Stimulated activated CD4-positive, alpha-beta T cell treated with anti-CD3 and anti-CD28 coated beads, Interleukin-12 subunit alpha, Interleukin-12 subunit beta, amount 100 ng/mL, for 24 hours (primary cell): ENCODE measurements around the gene SERTAD1.

Experiments
- DNase-seq, 2 experiments: peaks; one replicate each; pipeline ENCODE4 v3.0.0-alpha.2; 2020; ENCODE audit warnings: low read depth in 2 of 2

The SERTAD1 gene

GRCh38 chr19:40403262-40403984 lies 22.4 kb downstream of the SERTAD1 start:
- DNase-seq: peak; percentile 53 to 91

DNA sequence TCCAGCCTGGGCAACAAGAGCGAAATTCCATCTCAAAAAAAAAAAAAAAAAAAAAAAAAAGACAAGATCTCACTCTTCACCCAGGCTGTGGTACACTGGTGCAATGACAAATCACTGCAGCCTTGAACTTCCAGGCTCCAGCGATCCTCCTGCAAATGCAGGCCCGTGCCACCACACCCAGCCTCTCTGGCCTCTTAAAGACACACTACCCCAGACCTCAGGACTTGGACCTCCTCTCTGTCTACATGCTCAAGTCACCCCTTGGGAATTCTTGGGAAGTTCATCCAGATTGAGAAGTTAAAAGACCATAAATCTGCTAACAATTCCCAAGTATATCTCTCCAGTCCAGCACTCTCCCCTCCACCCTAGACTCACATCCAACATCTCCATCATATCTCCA lies 25.2 kb downstream of the SERTAD1 start:
- DNase-seq: no peak

- DNase-seq: peak; percentile 44 to 69
Measured at GRCh38 chr19:40398417-40399131, 27.2 kb downstream of the SERTAD1 start.

DNA sequence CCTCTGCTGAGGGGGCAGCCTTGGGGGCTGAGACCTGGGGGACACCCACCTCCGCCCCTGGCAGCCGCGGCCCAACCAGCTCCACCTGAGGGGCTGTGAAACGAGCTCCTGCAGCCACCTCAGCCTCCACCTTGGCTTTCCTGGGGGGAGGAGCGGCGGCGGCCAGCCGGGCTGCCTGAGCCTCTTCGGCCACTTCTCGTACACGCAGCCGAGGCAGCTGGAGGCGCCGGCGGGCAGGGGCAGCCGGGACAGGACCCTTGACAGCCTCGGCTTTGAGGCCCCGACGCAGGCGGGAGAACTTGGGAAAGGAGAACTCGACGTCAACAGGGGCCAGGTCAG lies 28.3 kb downstream of the SERTAD1 start:
- no peak for DNase-seq

DNA sequence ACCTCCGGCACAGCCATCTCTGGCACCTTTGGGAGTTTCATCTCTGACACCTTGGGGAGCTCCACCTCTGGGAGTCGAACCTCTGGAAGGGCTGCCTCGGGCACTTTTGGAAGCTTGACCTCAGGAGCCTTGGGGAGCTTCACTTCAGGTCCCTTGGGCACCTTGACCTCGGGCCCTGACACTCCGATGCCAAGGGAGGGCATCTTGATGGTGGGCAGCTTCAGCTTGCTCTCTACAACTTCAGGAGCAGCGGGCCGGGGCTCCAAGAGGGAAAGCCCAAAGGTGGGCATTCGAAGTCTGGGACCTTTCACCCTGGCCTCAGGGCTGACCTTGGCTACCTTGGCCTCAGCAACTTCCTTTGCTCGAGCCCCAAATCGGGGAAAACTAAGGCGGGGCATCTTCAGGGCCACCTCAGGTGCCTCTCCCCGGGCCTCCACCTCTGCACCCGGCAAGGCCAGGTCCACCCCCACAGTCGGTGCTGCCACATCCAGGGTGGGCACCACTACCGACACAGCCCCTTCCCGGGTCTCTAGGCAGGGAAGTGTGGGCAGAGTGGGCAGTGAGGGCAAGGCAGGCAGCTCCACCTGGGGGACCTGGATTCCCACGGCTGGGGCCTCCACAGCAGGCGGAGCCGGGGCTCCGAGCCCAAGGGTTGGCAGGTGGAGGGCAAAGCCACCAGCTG lies 28.8 kb downstream of the SERTAD1 start:
- no peak for DNase-seq

DNA sequence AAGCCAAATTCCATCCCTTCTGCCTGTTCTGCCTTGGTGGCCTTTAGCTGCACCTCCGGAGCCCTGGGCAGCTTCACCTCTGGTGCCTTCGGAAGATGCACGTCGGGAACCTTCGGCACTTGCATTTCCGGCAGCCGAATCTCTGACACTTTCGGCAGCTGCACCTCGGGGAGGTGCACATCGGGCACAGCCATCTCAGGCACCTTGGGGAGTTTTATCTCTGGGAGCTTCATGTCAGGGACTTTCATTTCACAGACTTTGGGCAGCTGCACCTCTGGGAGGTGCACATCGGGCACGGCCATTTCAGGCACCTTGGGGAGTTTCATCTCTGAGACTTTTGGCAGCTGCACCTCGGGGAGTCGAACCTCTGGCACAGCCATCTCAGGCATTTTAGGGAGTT lies 29.8 kb downstream of the SERTAD1 start:
- DNase-seq: no peak

- DNase-seq: no peak
Measured at GRCh38 chr19:40394816-40395210, 31.0 kb downstream of the SERTAD1 start.

DNA sequence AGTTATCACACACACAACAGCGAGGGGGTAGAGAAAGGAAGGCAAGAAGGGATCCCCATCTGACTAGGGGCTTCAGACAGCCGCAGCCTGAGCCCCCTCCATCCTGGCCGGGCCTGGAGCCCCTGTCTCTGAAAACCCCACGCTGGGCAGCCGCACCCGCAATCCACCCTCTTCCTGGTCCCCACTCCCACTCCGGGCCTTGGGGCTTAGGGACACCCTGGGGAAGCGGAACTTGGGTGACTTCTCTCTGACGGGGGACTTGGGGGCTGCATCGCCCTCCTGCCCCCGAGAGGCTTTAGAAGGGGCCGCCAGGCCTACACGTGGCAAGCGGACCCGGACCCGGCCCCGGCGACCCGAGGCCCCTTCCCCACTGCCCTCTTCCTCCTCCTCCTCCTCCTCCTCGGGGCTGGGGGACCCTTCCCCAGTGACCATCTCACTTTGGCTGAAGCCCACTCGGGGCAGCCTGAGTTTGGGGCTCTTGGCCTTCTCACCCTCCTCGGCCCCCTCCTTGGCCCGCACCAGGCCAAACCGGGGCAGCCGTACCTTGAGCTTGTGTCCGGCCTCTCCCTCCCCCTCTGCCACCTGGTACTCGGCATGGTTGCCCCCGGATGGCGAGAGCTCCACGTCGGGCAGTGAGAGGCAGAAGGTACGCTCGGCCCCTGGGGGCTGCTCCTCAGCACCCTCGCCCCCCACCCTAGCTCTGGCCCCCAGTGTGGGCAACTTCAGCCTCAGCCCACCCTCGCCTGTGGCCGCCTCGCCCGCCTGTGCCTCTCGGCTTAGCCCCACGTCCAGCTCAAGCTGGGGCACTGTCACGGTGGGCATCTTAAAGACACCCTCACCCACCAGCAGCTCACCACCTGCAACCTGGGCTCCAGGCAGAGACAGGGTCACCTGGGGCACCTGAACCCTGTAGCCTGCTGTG lies 31.6 kb downstream of the SERTAD1 start:
- DNase-seq: no peak

GRCh38 chr19:40392894-40393517 lies 32.8 kb downstream of the SERTAD1 start:
- DNase-seq: no peak

DNA sequence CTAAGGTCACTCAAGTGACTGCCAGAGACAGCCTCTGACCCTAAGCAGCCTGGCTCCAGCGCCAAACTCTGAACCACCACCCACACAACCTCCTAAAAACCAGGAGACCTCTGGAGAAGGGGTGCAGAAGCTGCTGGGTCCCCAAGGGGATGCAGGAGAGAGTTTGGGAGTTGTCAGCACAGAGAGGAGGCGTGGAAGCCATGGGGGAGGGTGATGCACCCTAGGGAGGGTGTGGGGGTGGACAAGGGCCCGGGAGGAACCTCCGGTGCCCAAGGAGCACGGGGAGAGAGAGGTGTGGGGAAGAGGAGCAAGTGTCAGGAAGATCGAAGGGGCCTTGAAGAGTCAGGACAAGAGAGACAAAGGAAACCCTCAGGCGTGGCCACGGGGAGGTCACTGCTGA lies 33.7 kb downstream of the SERTAD1 start:
- DNase-seq: no peak

GRCh38 chr19:40390084-40390742 lies 35.6 kb downstream of the SERTAD1 start, which contains the start of gene HIPK4:
TSS of gene HIPK4 (minus strand) at chr19:40390181. CDS start at chr19:40389902, 279 bp downstream.
- no peak for DNase-seq

GRCh38 chr19:40389404-40390083 lies 36.2 kb downstream of the SERTAD1 start:
- no peak for DNase-seq

GRCh38 chr19:40388481-40388880 lies 37.3 kb downstream of the SERTAD1 start:
- no peak for DNase-seq

- no peak for DNase-seq
Measured at GRCh38 chr19:40387155-40387554, 38.6 kb downstream of the SERTAD1 start.

DNA sequence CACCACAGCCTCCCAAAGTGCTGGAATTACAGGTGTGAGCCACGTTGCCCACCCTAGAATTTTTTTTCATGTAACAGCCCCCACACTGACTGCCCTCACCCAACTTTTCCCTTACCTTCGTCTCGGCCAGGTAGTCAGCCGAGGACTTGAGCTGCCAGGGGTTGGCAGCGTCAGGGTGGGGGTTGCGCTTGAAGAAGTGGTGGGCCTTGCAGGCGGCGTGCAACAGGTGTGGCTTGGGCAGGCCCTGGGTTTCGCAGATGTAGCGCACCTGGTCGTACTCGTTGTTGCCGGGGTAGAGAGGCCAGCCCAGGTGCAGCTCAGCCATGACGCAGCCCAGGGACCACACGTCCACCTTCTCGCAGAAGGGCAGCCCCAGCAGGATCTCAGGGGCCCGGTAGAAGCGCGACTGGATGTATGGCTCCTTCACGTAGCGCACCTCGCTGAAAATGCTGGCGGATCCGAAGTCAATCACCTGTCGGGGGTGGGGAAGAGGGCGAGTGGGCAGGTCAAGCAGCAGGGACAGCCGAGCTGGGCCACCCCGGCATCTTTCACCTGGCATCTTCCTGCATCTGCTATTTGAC lies 42.0 kb downstream of the SERTAD1 start:
- no peak for DNase-seq

GRCh38 chr19:40381321-40381720 lies 44.5 kb downstream of the SERTAD1 start:
- DNase-seq: no peak

DNA sequence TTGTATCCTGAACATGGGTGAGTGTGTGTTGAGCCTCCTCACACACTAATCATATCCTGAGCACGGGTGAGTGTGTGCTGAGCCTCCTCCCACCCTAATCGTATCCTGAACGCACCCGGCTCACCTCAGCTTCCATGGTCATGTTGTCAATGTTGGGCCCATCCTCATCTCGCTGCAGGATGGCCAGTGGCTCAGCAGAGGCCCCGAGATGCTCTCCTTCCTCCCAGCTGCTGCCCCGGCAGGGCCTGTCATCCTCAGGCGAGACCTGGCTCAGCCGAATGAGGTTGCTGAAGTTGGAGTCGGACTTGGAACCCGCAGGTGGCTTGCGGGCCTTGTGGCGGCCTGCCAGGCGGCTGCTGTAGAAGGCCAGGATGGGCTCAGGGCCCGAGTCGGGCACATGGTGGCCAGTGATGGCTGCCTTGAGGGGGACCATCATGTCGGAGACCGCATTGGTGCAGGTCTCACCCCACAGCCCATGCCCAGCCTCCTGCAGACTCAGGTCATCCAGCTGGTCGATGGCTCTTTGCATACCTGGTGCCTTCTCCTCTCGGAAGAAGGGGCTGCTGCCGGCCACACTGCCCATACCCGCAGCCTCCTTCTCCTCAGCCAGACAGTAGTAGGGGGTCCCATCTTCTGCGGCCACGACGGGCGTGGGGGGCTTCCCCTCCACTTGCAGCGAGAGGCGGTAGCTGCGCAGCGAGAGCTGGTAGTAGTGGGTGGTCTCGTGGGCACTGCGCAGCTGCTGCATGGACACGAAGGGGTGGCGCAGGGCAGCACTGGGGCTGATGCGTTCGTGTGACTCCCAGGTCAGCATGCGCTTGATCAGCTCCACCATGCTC lies 45.4 kb downstream of the SERTAD1 start:
- no peak for DNase-seq

DNA sequence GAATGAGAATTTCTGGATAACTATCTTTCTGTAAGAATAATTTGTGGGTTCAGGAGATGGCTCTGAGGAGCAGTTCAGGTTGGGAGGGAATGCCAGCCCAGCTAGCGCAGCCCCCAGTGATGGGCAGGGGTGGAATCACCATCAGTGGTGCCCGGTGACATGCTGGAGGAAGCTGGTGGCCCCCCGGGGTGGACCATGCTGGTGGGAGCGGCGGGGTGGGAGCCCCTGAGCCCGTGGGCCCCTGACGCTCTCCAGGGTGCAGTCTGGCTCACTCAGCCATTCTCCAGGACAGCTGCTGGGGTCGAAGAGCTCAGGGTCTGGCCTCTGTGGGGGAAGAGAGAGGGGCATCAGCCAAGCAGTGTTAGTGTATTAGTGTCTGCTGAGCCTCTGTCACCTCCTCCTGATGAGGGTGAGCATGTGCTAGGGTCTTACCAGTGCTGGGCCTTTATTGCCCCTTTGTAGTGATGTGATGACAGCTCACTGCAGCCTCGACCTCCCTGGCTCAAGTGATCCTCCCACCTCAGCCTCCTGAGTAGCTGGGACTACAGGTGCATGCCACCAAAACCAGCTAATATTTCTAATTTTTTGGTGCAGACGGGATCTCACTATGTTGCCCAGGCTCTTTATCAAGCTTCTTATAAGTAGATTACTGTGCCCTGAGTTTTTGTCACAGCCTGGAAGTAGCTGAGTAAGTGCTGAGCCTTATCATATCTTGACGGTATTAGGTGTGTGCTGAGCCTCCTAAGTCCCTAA lies 46.2 kb downstream of the SERTAD1 start:
- DNase-seq: no peak
